DMS79 (cell line): ENCODE measurements around the gene AGAP1.
A peak's percentile ranks its signal among the peaks of the same experiment; 100 is the strongest.
"Not testable (repeated sequence)": the region's sequence is repeated elsewhere in the genome, so short reads cannot be mapped to it uniquely, and the experiment has no call there.

Experiments used
- DNase-seq: peaks from one replicate; lab custom pipeline; 2025; lab: John Stamatoyannopoulos, UW

AGAP1 gene

GRCh38 chr2:235737396-235737795, 243.6 kb downstream of the AGAP1 start:
- no peak for DNase-seq

GRCh38 chr2:235737840-235738239, 244.0 kb downstream of the AGAP1 start:
- DNase-seq, result no peak

GRCh38 chr2:235739704-235740415, 246.0 kb downstream of the AGAP1 start:
- DNase-seq, result no peak

- DNase-seq, result no peak
Measured at GRCh38 chr2:235740821-235741220, 247.0 kb downstream of the AGAP1 start.

GRCh38 chr2:235744161-235744560, 250.3 kb downstream of the AGAP1 start:
- DNase-seq, result no peak

GRCh38 chr2:235745597-235745996, 251.8 kb downstream of the AGAP1 start:
- no peak for DNase-seq

- DNase-seq, result peak; percentile 41
Measured at GRCh38 chr2:235746257-235746934, 252.6 kb downstream of the AGAP1 start.

- DNase-seq, result no peak
Measured at GRCh38 chr2:235747001-235747785, 253.3 kb downstream of the AGAP1 start.

- no peak for DNase-seq
Measured at GRCh38 chr2:235747786-235748091, 253.9 kb downstream of the AGAP1 start.

GRCh38 chr2:235749121-235749770, 255.4 kb downstream of the AGAP1 start:
- DNase-seq, result no peak

GRCh38 chr2:235749771-235750160, 255.9 kb downstream of the AGAP1 start:
- DNase-seq, result no peak

GRCh38 chr2:235752846-235753245, 259.0 kb downstream of the AGAP1 start:
- no peak for DNase-seq

- no peak for DNase-seq
Measured at GRCh38 chr2:235754357-235755207, 260.7 kb downstream of the AGAP1 start.

GRCh38 chr2:235756491-235756890, 262.6 kb downstream of the AGAP1 start:
- no peak for DNase-seq

GRCh38 chr2:235757212-235757611, 263.4 kb downstream of the AGAP1 start:
- no peak for DNase-seq

- DNase-seq, result no peak
Measured at GRCh38 chr2:235757640-235758039, 263.8 kb downstream of the AGAP1 start.

GRCh38 chr2:235762832-235763598, 269.2 kb downstream of the AGAP1 start:
- DNase-seq, result no peak

- DNase-seq, result no peak
Measured at GRCh38 chr2:235763816-235764215, 270.0 kb downstream of the AGAP1 start.

GRCh38 chr2:235764478-235764877, 270.6 kb downstream of the AGAP1 start:
- DNase-seq, result not testable (repeated sequence)

- DNase-seq, result no peak
Measured at GRCh38 chr2:235765181-235765820, 271.5 kb downstream of the AGAP1 start.
